OCI-LY3 (cell line): Measurements from ENCODE around the gene AMMECR1.

Experiments used
- H2AFZ ChIP-seq: fragments of 200-600, 300-600 bp; shearing (Covaris generic); 2 replicates; pipeline ENCODE4 v1.6.0; 2014; ENCODE audit warnings: antibody characterized with exemption, low read depth, low read length
- H3K27ac ChIP-seq: fragments of 200-600, 300-600 bp; sonication (generic); 2 replicates; pipeline ENCODE4 v1.5.1; 2014; ENCODE audit warnings: mild to moderate bottlenecking, low read length, moderate library complexity, mixed read lengths
- H3K27me3 ChIP-seq: fragments of 200-600, 300-600 bp; sonication (generic); 2 replicates; pipeline ENCODE4 v1.6.1; 2014; ENCODE audit warnings: low read depth, low read length, mixed read lengths
- H3K36me3 ChIP-seq: fragments of 200-600, 300-600 bp; sonication (generic); replicated peaks from 2 replicates; pipeline ENCODE3; 2014; ENCODE audit warnings: low read depth, low read length, mixed read lengths
- H3K4me1 ChIP-seq: fragments of 300-600, 200-600 bp; sonication (generic); 2 replicates; pipeline ENCODE4 v1.6.1; 2014; ENCODE audit warnings: low read length, mixed read lengths
- H3K4me2 ChIP-seq: fragments of 200-600, 300-600 bp; sonication (generic); 2 replicates; pipeline ENCODE4 v1.6.1; 2014; ENCODE audit warnings: low read length, mixed read lengths
- H3K4me3 ChIP-seq: fragments of 300-600, 200-600 bp; sonication (generic); 2 replicates; pipeline ENCODE4 v1.5.1; 2014; ENCODE audit warnings: antibody characterized with exemption, mild to moderate bottlenecking, low read length, moderate library complexity
- H3K79me2 ChIP-seq: fragments of 300-600, 200-600 bp; shearing (Covaris generic); 2 replicates; pipeline ENCODE4 v1.6.1; 2014; ENCODE audit warnings: mild to moderate bottlenecking, low read length, mixed read lengths
- H3K9ac ChIP-seq: fragments of 300-600, 200-600 bp; shearing (Covaris generic); 2 replicates; pipeline ENCODE4 v1.6.0; 2014; ENCODE audit warnings: mild to moderate bottlenecking, low read length, moderate library complexity
- H3K9me3 ChIP-seq: fragments of 200-600, 300-600 bp; shearing (Covaris generic); 2 replicates; pipeline ENCODE4 v1.6.1; 2014; ENCODE audit warnings: low read length, mixed read lengths; ENCODE audit not compliant: insufficient read depth
- H4K20me1 ChIP-seq: fragments of 200-600, 300-600 bp; sonication (generic); 2 replicates; pipeline ENCODE4 v1.6.1; 2016; ENCODE audit warnings: low read length, mixed read lengths; ENCODE audit not compliant: insufficient read depth
- EZH2phosphoT487 ChIP-seq: fragments of 200-600 bp; shearing (Covaris generic); IDR thresholded peaks from 2 replicates; pipeline ENCODE4 v1.6.1; 2018; ENCODE audit warnings: antibody characterized with exemption, mixed run types, low read depth
- TF ChIP-seq, protein P1 (sequence below): fragments of 200-600, 300-600 bp; sonication (generic); IDR thresholded peaks from 2 replicates; pipeline ENCODE4 v1.5.1; 2014; ENCODE audit warnings: antibody characterized with exemption, low read length, low read depth

Gene AMMECR1

DNA sequence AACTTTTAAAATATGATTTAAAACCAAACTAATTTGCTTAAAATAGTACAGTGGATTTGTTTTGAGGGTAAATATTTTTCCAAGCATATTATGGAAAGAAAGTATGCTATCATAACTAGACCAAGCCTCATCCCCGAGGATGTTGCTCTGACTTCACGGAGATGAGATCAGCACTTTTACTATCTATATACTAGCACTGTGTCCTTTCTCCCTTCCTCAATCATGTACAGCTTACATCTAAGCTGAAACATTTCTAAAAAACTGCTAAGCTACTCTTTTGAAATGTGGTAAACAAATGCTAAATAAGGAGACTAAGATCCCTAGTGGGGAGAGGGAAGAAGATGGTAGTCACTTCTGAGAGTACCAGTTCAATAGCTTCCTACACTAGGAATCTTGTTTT, 23.8 kb downstream of the AMMECR1 start:
- Histone ChIP-seq H3K4me2 (no peak overlapping the region), H3K9ac (no peak overlapping the region), H3K27ac (no peak overlapping the region), H3K36me3 (no peaks in the 10 kb centered on the region), H3K4me3 (no peak overlapping the region), H4K20me1 (no peaks in the 10 kb centered on the region), H3K4me1 (peaks cover 1% of the 10 kb centered on the region; the same call in 1 of the 2 replicates), H3K79me2 (peaks cover 4% of the 10 kb centered on the region; the same call in 1 of the 2 replicates), H2AFZ (no peak overlapping the region), H3K9me3 (no peaks in the 10 kb centered on the region), H3K27me3 (no peaks in the 10 kb centered on the region)
- TF ChIP-seq EZH2phosphoT487, result no peak
- TF ChIP-seq, protein P1, sequence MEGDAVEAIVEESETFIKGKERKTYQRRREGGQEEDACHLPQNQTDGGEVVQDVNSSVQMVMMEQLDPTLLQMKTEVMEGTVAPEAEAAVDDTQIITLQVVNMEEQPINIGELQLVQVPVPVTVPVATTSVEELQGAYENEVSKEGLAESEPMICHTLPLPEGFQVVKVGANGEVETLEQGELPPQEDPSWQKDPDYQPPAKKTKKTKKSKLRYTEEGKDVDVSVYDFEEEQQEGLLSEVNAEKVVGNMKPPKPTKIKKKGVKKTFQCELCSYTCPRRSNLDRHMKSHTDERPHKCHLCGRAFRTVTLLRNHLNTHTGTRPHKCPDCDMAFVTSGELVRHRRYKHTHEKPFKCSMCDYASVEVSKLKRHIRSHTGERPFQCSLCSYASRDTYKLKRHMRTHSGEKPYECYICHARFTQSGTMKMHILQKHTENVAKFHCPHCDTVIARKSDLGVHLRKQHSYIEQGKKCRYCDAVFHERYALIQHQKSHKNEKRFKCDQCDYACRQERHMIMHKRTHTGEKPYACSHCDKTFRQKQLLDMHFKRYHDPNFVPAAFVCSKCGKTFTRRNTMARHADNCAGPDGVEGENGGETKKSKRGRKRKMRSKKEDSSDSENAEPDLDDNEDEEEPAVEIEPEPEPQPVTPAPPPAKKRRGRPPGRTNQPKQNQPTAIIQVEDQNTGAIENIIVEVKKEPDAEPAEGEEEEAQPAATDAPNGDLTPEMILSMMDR, result no peak

DNA sequence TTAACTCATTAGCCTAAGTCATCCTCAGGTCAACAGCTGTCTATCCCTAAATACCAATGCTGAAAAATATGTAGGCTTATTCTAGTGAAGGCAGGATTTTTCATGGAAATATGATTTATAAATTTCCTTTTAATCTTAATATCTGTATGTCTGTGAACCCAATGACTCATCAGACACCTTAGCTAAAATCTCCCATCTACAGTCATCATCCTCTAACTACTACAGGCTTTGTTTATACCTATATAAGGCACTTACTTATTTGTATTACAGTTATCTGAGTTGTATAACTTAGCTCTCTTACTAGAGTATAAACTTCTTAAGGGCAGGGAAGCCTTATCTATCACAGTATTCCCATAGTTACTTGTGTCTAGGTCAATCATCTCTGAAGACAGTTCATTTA, 24.2 kb downstream of the AMMECR1 start:
- no peak overlapping the region for H3K4me3 ChIP-seq
- H4K20me1 ChIP-seq, result no peaks in the 10 kb centered on the region
- H3K27ac ChIP-seq, result no peak overlapping the region
- no peak overlapping the region for H2AFZ ChIP-seq
- H3K36me3 ChIP-seq, result no peaks in the 10 kb centered on the region
- no peaks in the 10 kb centered on the region for H3K4me1 ChIP-seq
- H3K9me3 ChIP-seq, result no peaks in the 10 kb centered on the region
- TF ChIP-seq, protein P1, result no peak
- TF ChIP-seq EZH2phosphoT487, result no peak
- no peak overlapping the region for H3K4me2 ChIP-seq
- no peaks in the 10 kb centered on the region for H3K27me3 ChIP-seq
- H3K79me2 ChIP-seq, result peaks cover 4% of the 10 kb centered on the region; the same call in 1 of the 2 replicates
- H3K9ac ChIP-seq, result no peak overlapping the region

DNA sequence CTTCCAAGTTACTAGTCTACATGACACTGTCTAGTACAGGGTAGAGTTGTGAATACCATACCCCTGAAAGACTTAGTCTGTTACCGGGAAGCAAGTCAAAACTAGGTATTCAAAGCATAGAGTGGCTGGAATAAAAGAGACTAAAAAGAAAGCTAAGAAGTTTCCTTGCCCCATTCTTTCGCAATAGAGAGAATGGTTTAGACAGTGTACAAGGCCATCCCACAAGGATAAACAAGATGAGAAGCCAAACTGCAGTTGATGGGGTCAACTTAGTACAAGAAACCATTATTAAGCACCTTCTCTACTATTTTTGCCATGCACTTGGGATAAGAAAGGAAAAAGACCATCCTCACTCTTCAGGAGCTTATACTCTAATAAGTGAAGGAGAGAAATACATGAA, 30.3 kb downstream of the AMMECR1 start:
- H3K79me2 ChIP-seq, result peaks cover 11% of the 10 kb centered on the region
- no peak overlapping the region for H3K27ac ChIP-seq
- no peaks in the 10 kb centered on the region for H3K27me3 ChIP-seq
- H4K20me1 ChIP-seq, result no peaks in the 10 kb centered on the region
- peaks cover 4% of the 10 kb centered on the region for H3K36me3 ChIP-seq
- H2AFZ ChIP-seq, result no peak overlapping the region
- TF ChIP-seq, protein P1, result no peak
- no peak for TF ChIP-seq EZH2phosphoT487
- H3K9ac ChIP-seq, result no peak overlapping the region
- peaks cover 10% of the 10 kb centered on the region for H3K4me1 ChIP-seq
- no peak overlapping the region for H3K4me2 ChIP-seq
- H3K4me3 ChIP-seq, result no peak overlapping the region
- no peaks in the 10 kb centered on the region for H3K9me3 ChIP-seq

DNA sequence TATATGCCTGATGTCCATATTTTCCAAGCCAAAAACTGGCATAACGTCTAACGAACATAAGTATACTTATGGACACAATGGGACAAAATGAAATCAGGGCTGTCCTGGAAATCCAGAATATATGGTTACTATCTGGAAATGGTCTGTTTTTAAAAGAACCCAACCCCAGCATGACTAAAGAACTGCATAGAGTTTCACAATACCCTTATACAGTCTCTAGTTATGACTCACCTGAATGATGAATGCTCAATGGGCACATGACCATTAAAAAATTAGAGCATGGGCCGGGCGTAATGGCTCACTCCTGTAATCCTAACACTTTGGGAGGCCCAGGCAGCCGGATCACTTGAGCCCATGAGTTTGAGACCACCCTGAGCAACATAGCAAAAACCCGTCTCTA, 31.8 kb downstream of the AMMECR1 start:
- peaks cover 4% of the 10 kb centered on the region for H3K36me3 ChIP-seq
- H3K4me3 ChIP-seq, result no peak overlapping the region
- no peak overlapping the region for H3K27ac ChIP-seq
- H3K9ac ChIP-seq, result no peak overlapping the region
- no peaks in the 10 kb centered on the region for H4K20me1 ChIP-seq
- H3K4me2 ChIP-seq, result peak overlapping the region; percentile 16; the same call in 1 of the 2 replicates
- H2AFZ ChIP-seq, result no peak overlapping the region
- no peaks in the 10 kb centered on the region for H3K27me3 ChIP-seq
- no peak for TF ChIP-seq EZH2phosphoT487
- TF ChIP-seq, protein P1, result no peak
- peaks cover 16% of the 10 kb centered on the region for H3K79me2 ChIP-seq
- no peaks in the 10 kb centered on the region for H3K9me3 ChIP-seq
- peaks cover 10% of the 10 kb centered on the region for H3K4me1 ChIP-seq
